ENCODE measurements around the gene PRSS50. TPM values are rescaled to one million over a fixed set of nuclear protein-coding genes. Genes with fewer than 3 reads are reported as not detected.

Gene PRSS50
- total RNA-seq, result under 1 TPM in 2 of 4 donors, not detected in 2; 0.13 to 0.52 TPM

DNA sequence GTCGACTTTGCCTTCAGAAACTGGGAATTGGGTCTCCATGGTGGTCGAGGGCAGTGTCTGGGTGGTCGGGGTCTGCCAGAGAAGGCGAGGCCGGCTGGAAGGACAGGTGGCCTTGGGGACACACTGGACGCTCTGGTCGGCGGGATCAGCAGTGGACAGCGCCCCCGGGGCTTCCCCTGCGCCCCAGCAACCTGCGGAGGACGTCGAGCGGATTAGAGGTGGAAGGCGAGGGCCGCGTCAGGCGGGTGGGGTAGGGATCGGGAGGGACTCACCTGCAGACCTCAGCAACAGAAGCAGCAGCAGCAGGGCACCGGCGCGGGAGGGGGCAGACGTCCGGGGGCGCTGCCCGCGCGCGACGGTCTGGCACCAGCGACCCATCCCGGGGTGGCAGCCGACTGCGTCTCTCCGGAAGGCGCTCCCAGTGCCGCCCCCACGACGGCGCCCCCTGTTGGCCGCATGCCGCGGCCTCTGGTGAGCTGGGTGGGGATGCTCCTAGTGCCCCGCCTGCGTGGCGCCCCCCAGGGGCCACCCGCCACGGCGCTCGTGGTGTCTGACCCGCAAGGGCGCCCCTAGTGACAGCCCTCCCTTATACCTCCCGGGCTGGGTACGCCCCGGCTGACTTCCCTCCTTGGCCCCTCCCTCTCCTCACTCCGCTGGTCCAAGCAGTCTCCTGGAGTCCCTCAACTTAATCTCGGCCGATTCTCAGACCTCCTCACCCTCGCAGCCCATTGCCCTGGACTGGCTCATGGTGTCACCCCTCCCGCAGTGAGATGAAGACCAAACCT, at the start of gene PRSS50:
PRSS50 (minus strand) TSS at position 423 of the 785 bp plus-strand sequence; CDS start at position 378, 45 bp downstream.
- no peak within 1 kb of the TSS for H3K4me3 ChIP-seq (ENCODE audit: low read depth, poor library complexity, severe bottlenecking)
- intact Hi-C loops (cut with DNase I; ENCODE audit: low total_unique reads), result no loop called here
- no peak for TF ChIP-seq POLR2A (IDR thresholded peaks at IDR 0.05)
- TF ChIP-seq, protein P1, sequence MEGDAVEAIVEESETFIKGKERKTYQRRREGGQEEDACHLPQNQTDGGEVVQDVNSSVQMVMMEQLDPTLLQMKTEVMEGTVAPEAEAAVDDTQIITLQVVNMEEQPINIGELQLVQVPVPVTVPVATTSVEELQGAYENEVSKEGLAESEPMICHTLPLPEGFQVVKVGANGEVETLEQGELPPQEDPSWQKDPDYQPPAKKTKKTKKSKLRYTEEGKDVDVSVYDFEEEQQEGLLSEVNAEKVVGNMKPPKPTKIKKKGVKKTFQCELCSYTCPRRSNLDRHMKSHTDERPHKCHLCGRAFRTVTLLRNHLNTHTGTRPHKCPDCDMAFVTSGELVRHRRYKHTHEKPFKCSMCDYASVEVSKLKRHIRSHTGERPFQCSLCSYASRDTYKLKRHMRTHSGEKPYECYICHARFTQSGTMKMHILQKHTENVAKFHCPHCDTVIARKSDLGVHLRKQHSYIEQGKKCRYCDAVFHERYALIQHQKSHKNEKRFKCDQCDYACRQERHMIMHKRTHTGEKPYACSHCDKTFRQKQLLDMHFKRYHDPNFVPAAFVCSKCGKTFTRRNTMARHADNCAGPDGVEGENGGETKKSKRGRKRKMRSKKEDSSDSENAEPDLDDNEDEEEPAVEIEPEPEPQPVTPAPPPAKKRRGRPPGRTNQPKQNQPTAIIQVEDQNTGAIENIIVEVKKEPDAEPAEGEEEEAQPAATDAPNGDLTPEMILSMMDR (IDR thresholded peaks at IDR 0.05), result no peak
- 41 to 61% methylated on average over 53 to 56 of the region's 61 CpGs for WGBS, 2 donors
- DNase-seq (ENCODE audit: low spot score in 2 of 2), result peak in 1 of 2 donors; percentile 82

DNA sequence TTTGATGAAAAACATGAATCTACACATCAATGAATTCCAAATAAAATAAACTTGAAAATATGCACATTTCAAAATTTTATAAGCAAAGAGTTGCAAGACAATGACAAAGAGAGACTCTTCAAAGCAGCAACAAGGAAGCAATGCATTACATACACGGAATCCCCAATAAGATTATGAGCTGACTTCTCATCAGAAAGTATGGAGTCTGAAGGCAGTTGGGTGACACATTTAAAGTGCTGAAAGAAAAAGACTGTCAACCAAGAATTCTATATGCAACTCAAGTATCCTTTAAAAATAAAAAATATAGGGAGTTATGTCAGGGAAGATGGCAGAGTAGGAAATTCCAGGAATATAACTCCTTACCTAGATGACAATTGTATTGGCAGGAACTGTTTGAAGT, 46.5 kb upstream of the PRSS50 start:
- 93 to 96% methylated on average over 1 of the region's 1 CpG for WGBS, 2 donors
- no peak overlapping the region for H3K4me3 ChIP-seq (ENCODE audit: low read depth, poor library complexity, severe bottlenecking)
- TF ChIP-seq, protein P1 (IDR thresholded peaks at IDR 0.05), result no peak
- TF ChIP-seq POLR2A (IDR thresholded peaks at IDR 0.05), result no peak
- intact Hi-C loops (cut with DNase I; ENCODE audit: low total_unique reads), result no loop called here
- DNase-seq (ENCODE audit: low spot score in 2 of 2), result no peak

GRCh38 chr3:46763178-46763577, 45.5 kb upstream of the PRSS50 start:
- H3K4me3 ChIP-seq (ENCODE audit: low read depth, poor library complexity, severe bottlenecking), result no peak overlapping the region
- intact Hi-C loops (cut with DNase I; ENCODE audit: low total_unique reads), result no loop called here
- TF ChIP-seq POLR2A (IDR thresholded peaks at IDR 0.05), result no peak
- TF ChIP-seq, protein P1 (IDR thresholded peaks at IDR 0.05), result no peak
- no peak for DNase-seq (ENCODE audit: low spot score in 2 of 2)

DNA sequence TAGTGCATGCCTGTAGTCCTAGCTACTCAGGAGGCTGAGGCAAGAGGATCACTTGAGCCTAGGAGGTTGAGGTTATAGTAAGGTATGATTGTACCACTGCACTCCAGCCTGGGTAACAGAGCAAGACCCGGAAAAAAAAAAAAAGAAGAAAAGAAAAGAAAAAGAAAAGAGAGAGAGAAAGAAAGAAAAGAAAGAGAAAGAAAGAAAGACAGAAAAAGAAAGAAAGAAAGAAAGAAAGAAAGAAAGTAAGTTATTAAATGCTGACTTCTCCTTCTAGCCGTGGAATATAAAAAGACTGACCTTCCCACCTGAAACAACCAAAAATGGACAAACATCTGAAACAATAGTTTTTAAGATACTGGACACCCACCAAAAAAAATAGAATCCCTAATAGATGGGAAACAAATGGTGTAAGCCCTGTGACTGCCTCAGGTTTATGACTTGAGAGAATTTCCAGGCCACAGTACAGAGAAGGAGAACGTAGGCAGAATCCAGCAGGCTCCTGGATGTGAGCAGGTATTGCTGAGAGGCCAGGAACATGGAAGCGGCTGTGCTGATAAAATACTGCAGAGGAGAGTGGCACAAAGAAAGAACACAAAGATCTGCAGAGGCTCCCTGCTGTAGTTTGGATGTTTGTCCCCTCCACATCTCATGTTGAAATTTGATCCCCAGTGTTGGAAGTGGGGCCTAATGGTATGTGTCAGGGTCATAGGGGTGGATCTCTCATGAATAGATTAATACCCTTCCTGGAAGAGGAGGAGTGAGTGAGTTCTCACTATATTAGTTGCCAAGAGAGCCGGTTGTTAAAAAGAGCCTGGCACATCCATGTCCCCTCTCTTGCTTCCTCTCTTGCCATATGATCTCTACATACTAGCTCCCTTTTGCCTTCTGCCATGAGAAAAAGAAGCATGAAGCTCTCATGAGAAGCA, 41.8 kb upstream of the PRSS50 start:
- DNase-seq (ENCODE audit: low spot score in 2 of 2), result no peak
- TF ChIP-seq POLR2A (IDR thresholded peaks at IDR 0.05), result no peak
- TF ChIP-seq, protein P1 (IDR thresholded peaks at IDR 0.05), result no peak
- intact Hi-C loops (cut with DNase I; ENCODE audit: low total_unique reads), result no loop called here
- 81 to 90% methylated on average over 5 of the region's 5 CpGs for WGBS, 2 donors
- no peak overlapping the region for H3K4me3 ChIP-seq (ENCODE audit: low read depth, poor library complexity, severe bottlenecking)

DNA sequence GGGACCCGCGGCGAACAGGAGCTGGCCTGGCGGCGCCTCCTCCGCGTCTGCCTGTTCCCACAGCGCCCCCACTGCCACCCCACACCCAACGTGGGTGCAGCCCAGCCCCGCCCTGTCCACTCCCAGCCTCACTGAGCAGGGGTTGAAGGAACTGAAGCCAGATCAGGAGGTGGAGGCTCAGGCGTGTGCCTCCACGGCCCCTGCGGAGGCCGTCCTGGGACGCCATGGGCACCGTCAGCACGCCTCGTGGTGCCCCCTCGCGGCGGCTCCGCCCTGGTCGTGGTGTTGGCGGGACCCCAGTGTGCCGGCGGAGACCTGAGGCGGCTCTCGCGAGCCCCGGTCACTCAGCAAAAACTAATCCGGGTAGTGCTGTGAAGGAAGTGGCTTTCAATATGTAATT, 39.0 kb upstream of the PRSS50 start:
- TF ChIP-seq, protein P1 (IDR thresholded peaks at IDR 0.05), result no peak
- TF ChIP-seq POLR2A (IDR thresholded peaks at IDR 0.05), result no peak
- DNase-seq (ENCODE audit: low spot score in 2 of 2), result no peak
- WGBS, 2 donors, result 87 to 94% methylated on average over 15 to 26 of the region's 31 CpGs
- no peak overlapping the region for H3K4me3 ChIP-seq (ENCODE audit: low read depth, poor library complexity, severe bottlenecking)
- intact Hi-C loops (cut with DNase I; ENCODE audit: low total_unique reads), result no loop called here
